Erythroblast (primary cell): ENCODE data around the gene MEGF11.

Experiments used
- GATA1 ChIP-seq: IDR thresholded peaks from 2 replicates; pipeline ENCODE4 v1.6.1; 2011; ENCODE audit warnings: low read depth, mild to moderate bottlenecking, control low read depth, low read length, moderate library complexity
- POLR2A ChIP-seq: IDR thresholded peaks from 2 replicates; pipeline ENCODE4 v1.6.1; 2011; ENCODE audit warnings: mild to moderate bottlenecking, low read length

DNA sequence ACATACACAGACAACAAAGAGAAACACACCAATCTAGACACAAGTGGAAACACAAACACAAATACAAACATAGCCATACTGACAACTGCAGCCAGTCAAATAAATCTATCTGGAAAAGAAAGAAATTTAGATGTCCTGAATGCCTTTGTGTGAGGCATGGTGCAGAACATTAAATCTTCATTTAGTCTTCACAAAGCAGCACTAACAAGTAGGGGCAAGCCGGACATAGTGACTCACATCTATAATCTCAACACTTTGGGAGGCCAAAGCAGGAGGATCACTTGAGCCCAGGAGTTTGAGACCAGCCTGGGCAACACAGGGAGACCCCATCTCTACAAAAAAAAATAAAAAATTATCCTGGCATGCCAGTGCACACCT lies 11.7 kb downstream of the MEGF11 start:
- TF ChIP-seq POLR2A (no peak), GATA1 (no peak)
